Measurements from ENCODE around the gene DNAL4. TPM values are rescaled to one million over a fixed set of nuclear protein-coding genes. Genes with fewer than 3 reads are reported as not detected.

DNAL4 gene
- total RNA-seq, 1 donor from 2014 or later = 19.9 TPM

DNA sequence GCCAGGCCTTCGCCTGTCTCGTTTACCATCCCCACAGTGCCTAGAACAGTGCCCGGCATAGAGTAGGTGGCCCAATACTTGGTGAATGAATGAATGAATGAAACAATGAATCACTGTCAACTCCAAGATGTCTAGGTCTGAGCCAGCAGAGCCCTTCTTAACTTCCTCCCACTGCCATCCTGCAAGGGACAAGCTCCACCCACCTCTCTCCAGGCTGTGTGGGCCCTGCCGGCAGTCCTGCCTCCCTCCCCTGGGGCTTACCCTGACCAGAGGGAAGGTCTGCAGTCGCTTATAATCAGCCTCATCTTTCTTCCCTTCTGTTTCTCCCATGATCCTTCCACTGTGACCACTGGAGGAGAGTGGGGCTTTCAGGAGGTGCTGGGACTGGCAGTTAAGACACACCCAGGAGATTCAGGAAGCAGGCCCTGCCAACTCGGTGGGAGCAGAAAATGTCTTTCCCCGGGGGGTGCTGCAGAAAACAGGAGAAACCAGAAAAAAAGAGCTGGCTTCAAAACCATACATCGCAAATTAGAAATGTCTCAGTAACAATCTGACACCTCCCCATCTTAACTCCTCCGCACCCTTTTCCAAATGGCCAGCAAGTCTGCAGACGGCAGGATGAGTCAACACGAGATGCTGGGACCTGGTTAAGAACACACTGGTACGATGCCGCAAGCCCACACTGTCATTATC is 11.4 kb downstream of the DNAL4 start:
- DNase-seq (ENCODE audit: low read depth) = no peak
- TF ChIP-seq, protein P1, sequence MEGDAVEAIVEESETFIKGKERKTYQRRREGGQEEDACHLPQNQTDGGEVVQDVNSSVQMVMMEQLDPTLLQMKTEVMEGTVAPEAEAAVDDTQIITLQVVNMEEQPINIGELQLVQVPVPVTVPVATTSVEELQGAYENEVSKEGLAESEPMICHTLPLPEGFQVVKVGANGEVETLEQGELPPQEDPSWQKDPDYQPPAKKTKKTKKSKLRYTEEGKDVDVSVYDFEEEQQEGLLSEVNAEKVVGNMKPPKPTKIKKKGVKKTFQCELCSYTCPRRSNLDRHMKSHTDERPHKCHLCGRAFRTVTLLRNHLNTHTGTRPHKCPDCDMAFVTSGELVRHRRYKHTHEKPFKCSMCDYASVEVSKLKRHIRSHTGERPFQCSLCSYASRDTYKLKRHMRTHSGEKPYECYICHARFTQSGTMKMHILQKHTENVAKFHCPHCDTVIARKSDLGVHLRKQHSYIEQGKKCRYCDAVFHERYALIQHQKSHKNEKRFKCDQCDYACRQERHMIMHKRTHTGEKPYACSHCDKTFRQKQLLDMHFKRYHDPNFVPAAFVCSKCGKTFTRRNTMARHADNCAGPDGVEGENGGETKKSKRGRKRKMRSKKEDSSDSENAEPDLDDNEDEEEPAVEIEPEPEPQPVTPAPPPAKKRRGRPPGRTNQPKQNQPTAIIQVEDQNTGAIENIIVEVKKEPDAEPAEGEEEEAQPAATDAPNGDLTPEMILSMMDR (conservative IDR thresholded peaks at IDR 0.05; ENCODE audit: low read depth, low read length) = no peak
- no peak overlapping the region for H3K4me3 ChIP-seq (ENCODE audit: low read depth, low read length)

DNA sequence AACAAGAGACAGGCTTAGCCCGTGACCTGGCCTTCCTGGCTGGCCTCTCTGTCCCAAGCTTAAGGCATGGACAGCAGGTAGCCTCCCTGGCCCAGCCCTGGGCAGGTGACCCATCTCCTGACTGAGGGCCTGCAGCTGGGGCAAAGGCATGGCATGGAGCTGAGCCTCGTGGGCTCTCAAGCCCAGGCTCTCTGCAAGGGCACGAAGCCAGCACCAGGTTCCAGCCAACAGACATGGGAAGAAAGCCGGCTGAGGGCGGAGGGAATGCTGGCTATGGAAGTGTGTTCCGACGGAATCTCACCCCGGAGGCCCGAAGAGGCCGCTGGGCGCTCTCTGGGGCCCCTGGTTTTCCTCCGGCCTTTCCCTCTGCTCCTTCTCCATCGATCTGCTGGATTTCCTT is 12.9 kb downstream of the DNAL4 start:
- no peak for DNase-seq (ENCODE audit: low read depth)
- TF ChIP-seq, protein P1 (conservative IDR thresholded peaks at IDR 0.05; ENCODE audit: low read depth, low read length) = no peak
- H3K4me3 ChIP-seq (ENCODE audit: low read depth, low read length) = no peak overlapping the region

DNA sequence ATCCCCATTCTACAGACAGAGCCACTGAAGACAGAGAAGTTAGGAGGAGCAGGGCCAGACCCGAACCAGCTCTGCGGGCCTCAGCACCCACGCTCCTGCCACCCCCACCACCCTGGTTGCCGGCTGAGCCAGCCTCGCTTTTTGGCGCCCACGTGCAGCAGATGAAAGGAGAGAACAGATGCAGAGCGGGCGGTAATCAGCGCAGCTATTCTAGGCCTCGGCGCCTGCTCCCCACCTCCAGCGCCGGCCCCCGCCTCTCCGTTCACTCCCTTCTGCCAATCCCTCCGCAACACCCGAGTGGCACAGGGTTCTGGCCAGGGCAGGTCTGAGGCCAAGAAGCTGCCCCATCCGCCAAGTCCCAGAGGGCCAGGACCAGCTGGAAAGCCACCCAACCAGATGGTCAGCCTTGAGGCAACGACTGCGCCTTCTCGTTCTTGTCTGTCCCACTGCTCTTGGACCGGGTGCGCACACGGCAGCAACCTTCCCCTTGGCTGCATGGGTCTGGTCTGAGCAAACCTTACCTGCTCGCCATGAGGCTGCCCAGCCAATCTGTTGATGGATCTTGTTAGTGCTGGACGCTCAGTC is 16.8 kb downstream of the DNAL4 start:
- TF ChIP-seq, protein P1 (conservative IDR thresholded peaks at IDR 0.05; ENCODE audit: low read depth, low read length) = no peak
- DNase-seq (ENCODE audit: low read depth) = no peak
- H3K4me3 ChIP-seq (ENCODE audit: low read depth, low read length) = no peak overlapping the region

- H3K4me3 ChIP-seq (ENCODE audit: low read depth, low read length) = no peak overlapping the region
- no peak for DNase-seq (ENCODE audit: low read depth)
- TF ChIP-seq, protein P1 (conservative IDR thresholded peaks at IDR 0.05; ENCODE audit: low read depth, low read length) = no peak
These were observed 17.9 kb downstream of the DNAL4 start for GRCh38 chr22:38776086-38776485.

DNA sequence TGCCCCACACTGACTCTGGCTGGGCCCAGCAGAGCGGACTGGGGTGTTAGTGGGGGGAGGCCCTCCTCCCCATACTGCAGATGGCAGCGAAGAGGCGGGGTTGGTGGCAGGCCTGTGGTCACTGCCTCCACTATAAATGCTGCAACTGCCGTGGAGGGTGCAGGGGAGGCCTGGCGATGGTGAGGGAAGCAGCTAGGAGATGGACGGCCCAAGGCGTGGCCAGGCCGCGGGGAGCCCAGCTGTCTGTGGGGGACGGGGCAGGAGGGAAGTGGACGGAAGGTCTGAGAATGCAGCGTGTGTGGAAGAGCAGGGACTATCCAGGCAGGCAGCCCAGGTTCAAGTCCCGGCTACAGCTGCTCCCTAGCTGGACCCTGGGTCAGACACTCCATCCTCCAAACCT is 18.3 kb downstream of the DNAL4 start:
- no peak for DNase-seq (ENCODE audit: low read depth)
- TF ChIP-seq, protein P1 (conservative IDR thresholded peaks at IDR 0.05; ENCODE audit: low read depth, low read length) = no peak
- H3K4me3 ChIP-seq (ENCODE audit: low read depth, low read length) = no peak overlapping the region

DNA sequence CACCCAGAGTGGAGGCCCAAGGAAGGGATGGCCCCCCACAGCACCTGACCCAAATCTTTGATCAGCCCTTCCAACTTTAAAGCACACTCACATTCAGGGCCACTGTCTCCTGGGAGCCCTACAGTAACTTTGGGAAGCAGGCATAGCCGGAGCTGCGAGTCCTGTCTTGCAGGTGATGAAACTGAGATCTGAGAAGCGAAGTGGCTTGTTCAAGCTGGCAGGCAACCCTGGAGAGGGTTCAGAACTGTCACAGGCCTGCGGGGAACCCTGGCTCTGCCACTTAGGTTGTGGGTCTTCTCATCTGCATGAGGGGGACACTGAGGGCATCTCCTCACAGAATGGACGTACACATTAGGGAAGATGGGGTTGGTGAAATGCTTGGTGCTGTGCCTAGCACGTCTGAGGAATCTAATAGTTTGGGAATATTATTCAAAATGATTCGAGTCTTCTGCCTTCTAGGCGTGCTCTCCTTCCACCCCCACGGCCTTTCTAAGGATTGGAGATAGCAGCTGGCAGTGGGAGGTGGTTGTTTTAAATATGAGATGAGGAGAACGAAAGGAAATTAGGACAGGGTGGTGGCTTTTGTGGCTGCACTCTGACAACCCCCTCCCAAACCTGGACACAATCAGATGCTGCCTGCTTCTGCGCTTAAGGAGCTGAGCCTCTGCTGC is 19.3 kb downstream of the DNAL4 start:
- no peak for DNase-seq (ENCODE audit: low read depth)

More for the DNA sequence above, 19.3 kb downstream of the DNAL4 start:
- TF ChIP-seq, protein P1 (conservative IDR thresholded peaks at IDR 0.05; ENCODE audit: low read depth, low read length) = no peak
- no peak overlapping the region for H3K4me3 ChIP-seq (ENCODE audit: low read depth, low read length)
